MM.1S (cell line): Measurements from ENCODE around the gene ANKS1B.
A peak's percentile ranks its signal among the peaks of the same experiment; 100 is the strongest.

Source experiments
- CTCF ChIP-seq: fragments of 300-600 bp; sonication (generic); IDR thresholded peaks from 2 replicates; pipeline ENCODE4 v1.5.1; 2016; ENCODE audit warnings: antibody characterized with exemption, low read length, mixed read lengths
- EZH2 ChIP-seq: fragments of 300-600 bp; sonication (generic); optimal IDR thresholded peaks from 2 replicates; pipeline ENCODE3; 2017; ENCODE audit warnings: low read depth, mild to moderate bottlenecking, antibody characterized with exemption, low read length, mixed read lengths
- EZH2phosphoT487 ChIP-seq: fragments of 300-600 bp; sonication (generic); IDR thresholded peaks from 2 replicates; pipeline ENCODE4 v1.6.1; 2018; ENCODE audit warnings: antibody characterized with exemption, low read length

GRCh38 chr12:99043319-99043914, 941.3 kb downstream of the ANKS1B start:
- TF ChIP-seq EZH2phosphoT487 (no peak), CTCF (peak; percentile 94), EZH2 (no peak)
